HT-29 (cell line): ENCODE data around the gene TXLNB. TPM values are rescaled to one million over a fixed set of nuclear protein-coding genes. Genes with fewer than 3 reads are reported as not detected.

Source experiments
- DNase-seq: peaks from one replicate; pipeline ENCODE4 v3.0.0-alpha.2; 2015; ENCODE audit warnings: low spot score
- total RNA-seq: library from RNA; depleted of rRNA; stranded (reverse); fragments of >200 nt; shearing (Covaris generic); gene quantifications from 2 replicates; pipeline ENCODE4 v1.2.3, GENCODE V29; 2014; rRNA removed

TXLNB gene
- total RNA-seq = not detected in 2 replicates

- DNase-seq = no peak
These were observed at the start of gene TXLNB for GRCh38 chr6:139291813-139292619. TXLNB (minus strand) TSS chr6:139291998; CDS start chr6:139288899, 3,099 bp downstream.

GRCh38 chr6:139341060-139341459, 49.3 kb upstream of the TXLNB start:
- no peak for DNase-seq

GRCh38 chr6:139338795-139339194, 47.0 kb upstream of the TXLNB start:
- DNase-seq = no peak

- no peak for DNase-seq
These were observed 46.0 kb upstream of the TXLNB start for GRCh38 chr6:139337830-139338229.

GRCh38 chr6:139337001-139337400, 45.2 kb upstream of the TXLNB start:
- no peak for DNase-seq

- no peak for DNase-seq
These were observed 44.7 kb upstream of the TXLNB start for GRCh38 chr6:139336488-139336887.

GRCh38 chr6:139335447-139336210, 43.8 kb upstream of the TXLNB start:
- DNase-seq = no peak

- no peak for DNase-seq
These were observed 43.1 kb upstream of the TXLNB start for GRCh38 chr6:139334806-139335446.

- no peak for DNase-seq
These were observed 39.2 kb upstream of the TXLNB start for GRCh38 chr6:139330826-139331500.

GRCh38 chr6:139330306-139330705, 38.5 kb upstream of the TXLNB start:
- no peak for DNase-seq

GRCh38 chr6:139329224-139329623, 37.4 kb upstream of the TXLNB start:
- DNase-seq = no peak

- no peak for DNase-seq
These were observed 35.2 kb upstream of the TXLNB start for GRCh38 chr6:139327038-139327437.

- no peak for DNase-seq
These were observed 33.9 kb upstream of the TXLNB start for GRCh38 chr6:139325686-139326085.

GRCh38 chr6:139325125-139325524, 33.3 kb upstream of the TXLNB start:
- DNase-seq = no peak

GRCh38 chr6:139324301-139324555, 32.4 kb upstream of the TXLNB start:
- DNase-seq = no peak

GRCh38 chr6:139323511-139324300, 31.9 kb upstream of the TXLNB start:
- no peak for DNase-seq

- DNase-seq = no peak
These were observed 28.3 kb upstream of the TXLNB start for GRCh38 chr6:139320081-139320480.

- DNase-seq = no peak
These were observed 25.0 kb upstream of the TXLNB start for GRCh38 chr6:139316622-139317317.

GRCh38 chr6:139313784-139314545, 22.2 kb upstream of the TXLNB start:
- no peak for DNase-seq

- no peak for DNase-seq
These were observed 21.4 kb upstream of the TXLNB start for GRCh38 chr6:139313229-139313628.
